HG02840 (cell line): ENCODE results near the gene FKBP3.
A peak's percentile ranks its signal among the peaks of the same experiment; 100 is the strongest.
"Not testable (repeated sequence)": the region's sequence is repeated elsewhere in the genome, so short reads cannot be mapped to it uniquely, and the experiment has no call there.

Experiments
- ATAC-seq: cut with Tn5 transposase; IDR thresholded peaks from one replicate; pipeline ENCODE4 v1.9.1; 2021; ENCODE audit warnings: mild to moderate bottlenecking, moderate library complexity, moderate number of reproducible peaks; ENCODE audit not compliant: unreplicated experiment, low FRiP score

The FKBP3 gene

DNA sequence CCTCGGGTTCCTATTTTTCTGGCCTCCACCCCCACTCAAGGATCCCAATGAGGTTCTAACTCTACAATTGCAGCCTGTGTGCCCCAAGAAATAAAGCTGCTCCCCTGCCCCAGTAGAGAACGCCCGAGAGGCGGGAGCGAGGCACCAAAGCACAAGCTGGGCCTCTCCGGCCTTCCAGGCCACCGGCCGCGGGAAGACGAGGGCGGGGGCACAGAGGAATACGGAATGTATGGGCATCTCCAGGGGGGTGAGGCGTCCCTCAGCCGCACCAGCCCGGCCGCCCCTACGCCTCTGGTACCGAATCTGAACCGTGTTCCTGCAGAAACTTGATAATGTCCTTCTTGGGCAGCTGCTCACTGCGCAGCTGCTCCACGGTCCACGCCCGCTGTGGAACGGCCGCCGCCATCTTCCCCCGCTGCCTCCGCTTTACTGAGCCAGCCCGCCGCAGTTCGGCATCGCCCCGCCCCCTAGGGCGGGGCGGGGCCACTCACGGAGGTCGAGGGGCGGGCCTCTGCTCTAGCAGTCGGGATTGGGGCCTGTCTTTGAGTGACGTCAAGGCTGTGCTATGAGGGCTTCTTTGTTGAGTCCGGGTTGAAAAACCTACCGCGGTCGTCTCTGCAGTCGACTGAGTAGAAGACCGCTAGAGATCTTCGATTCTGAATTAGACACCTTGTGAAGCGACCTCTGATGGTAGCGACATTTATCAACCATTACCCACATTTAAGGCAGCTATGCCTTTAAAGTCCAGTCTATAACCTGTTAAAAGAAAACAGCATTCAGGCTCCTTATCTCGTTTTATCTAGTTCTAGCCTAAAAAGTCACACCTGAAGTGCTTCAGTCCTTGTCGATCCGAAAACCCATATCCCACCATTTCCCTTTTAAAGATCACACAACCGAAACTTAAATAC lies at the start of gene FKBP3:
TSS of gene FKBP3 (minus strand) at position 431 of the 908 bp plus-strand sequence. CDS start at position 406, 25 bp downstream.
- peak; percentile 87 for ATAC-seq

GRCh38 chr14:45181806-45182205 lies 47.5 kb upstream of the FKBP3 start:
- ATAC-seq = no peak

DNA sequence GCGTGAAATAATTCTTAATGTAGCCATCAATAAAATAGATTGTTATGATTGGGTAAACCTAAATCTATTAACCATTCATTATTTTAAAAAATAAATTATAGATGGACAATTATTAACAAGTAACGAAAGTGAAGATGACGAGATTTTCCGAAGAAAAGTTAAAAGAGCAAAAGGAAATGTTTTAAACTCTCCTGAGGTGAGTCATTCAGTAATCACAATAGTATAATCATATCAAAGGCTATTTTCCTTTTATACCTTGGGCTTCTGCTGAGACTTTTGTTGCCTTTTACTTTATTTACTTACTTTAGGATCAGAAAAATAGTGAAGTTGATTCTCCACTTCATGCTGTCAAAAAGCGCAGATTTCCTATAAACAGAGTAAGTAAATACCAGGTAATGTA lies 47.0 kb upstream of the FKBP3 start:
- ATAC-seq = no peak

GRCh38 chr14:45177076-45177475 lies 42.8 kb upstream of the FKBP3 start:
- no peak for ATAC-seq

- no peak for ATAC-seq
Observed at GRCh38 chr14:45169906-45170305, 35.6 kb upstream of the FKBP3 start.

DNA sequence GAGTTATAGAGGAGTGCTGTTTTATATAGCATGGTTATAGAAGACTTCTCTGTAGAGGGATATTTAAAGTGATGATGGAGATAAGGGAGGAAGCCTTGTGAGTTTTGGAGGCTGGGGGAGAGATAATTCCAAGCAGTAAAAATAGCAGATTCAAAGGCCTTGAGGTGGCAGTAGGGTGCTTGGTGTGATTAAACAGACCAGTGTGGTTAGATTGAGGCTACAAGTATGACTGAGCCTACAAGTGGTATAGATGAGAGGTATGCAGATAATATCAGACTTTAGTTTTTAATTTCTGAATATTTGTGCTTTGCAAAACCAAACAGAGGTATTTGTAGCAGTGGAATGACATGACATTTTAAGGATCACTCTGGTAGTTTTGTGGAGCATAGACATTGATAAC lies 21.8 kb upstream of the FKBP3 start:
- no peak for ATAC-seq

DNA sequence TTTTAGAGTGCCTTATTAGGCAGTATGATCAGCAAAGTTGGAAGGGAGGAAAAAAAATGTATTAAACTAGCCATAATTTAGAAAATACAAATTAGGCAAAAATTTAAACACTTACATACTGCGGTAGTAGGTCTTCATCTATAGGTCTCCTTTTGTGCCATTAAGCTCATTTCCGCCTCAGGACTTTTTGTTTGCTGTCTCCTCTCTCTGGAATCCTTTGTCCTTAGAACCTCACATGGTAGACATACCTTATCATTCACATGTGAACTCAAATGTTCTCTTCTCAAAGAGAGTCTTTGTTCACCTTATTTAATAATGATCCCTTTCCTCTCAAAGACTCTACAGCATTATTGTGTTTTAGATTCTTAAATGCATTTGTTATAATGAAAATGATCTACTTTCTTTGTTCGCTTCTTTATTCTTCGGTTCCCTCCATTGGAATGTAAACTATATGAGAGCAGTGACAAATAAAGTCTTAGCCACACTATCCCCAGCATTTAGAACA lies 16.2 kb upstream of the FKBP3 start:
- ATAC-seq = no peak

- ATAC-seq = no peak
Observed at GRCh38 chr14:45149602-45150001, 15.3 kb upstream of the FKBP3 start.

DNA sequence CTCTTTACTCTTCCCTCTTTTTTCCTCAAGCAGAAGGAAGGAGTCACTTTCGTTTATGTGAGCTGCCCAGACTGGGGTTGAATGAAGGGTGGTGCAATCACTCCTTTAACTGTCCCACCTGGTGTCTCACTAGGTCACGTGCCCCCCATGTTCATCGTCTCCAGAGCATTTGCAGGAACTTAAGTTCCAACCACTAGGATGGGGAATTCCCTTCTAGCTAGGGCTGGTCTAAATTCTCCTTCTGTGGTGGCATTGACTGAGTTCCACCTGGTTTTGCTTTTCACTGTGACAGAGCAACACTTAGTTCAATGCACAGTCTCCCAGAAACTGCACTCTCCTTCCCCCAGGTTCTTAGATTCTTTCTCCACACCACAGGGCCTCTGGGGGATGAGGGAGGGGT lies 10.9 kb upstream of the FKBP3 start:
- peak; percentile 72 for ATAC-seq

DNA sequence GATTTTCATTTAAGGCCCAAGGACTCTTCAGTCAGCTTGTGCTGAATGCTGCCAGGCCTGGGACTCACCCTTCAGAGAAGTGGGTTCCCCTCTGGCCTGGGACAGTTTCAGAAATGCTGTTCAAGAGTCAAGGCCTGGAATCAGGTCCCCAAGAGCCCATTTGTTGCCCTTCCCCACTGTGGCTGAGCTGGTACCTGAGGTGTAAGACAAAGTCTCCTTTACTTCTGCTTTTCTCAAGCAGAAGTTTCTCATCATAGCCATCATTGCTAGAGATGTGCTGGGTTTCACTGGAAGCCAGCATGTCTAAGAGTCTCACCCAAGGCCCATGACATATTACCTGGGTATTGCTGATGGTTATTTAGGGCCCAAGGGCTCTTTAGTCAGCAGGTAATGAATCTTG lies 10.4 kb upstream of the FKBP3 start:
- ATAC-seq = peak; percentile 38

- not testable (repeated sequence) for ATAC-seq
Observed at GRCh38 chr14:45142083-45142482, 7.8 kb upstream of the FKBP3 start.

- no peak for ATAC-seq
Observed at GRCh38 chr14:45140661-45141187, 6.4 kb upstream of the FKBP3 start.

DNA sequence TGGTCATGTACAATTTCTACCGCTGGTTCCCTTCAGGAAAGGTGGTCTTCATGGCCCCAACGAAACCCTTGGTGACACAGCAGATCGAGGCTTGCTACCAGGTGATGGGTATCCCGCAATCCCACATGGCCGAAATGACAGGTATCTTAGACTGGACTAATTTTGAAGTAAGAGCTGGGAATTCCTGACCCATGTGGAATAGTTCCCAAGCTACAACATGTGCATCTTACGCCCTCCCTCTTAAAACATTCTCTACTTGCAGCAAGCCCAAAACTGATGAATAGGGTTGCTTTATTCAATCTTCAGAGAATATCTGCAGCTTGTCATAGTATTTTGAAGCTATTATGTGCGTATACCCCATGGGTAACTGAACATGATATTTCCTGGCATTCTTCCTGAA lies 2.1 kb upstream of the FKBP3 start:
- no peak for ATAC-seq

GRCh38 chr14:45135659-45136395 lies 1.5 kb upstream of the FKBP3 start, which contains the start of gene FANCM:
TSS of gene FANCM (plus strand) at chr14:45135930. CDS start at chr14:45136032, 102 bp downstream.
- peak; percentile 49 for ATAC-seq

DNA sequence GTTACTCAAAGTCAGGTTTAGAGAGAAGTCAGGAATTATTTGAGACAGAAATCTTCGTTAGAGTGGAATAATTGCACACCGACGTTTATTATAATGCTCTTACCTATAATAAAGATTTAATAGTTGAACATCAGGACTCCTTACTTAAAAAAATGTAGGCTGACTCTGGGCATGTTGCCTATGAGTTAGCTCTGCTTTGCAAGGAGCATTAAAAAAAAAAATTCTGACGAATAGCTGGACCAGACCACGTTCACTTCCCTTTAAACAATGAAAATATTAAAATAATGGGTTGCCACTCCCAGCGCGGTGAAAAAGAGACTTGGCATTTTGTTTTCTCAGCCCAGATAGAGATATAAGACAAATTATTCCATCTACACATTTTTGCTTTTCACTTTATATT lies 875 bp upstream of the FKBP3 start:
- ATAC-seq = no peak

DNA sequence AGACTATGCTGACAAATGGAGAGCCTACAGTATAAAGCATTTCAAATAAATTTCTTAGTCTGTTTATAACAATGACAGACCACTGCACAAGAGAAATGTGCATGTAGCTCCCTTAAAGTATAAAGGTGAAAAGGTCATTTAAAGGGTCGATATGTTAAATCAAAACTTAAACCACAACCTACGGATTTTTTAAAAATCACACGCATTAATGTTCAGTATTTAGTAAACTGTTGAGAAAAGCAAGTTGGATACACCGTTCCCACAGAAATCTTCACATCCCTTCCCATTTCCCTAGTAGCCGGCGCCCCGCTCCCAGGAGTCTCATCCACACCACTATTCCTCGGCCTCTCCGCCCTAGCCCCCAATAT lies 614 bp downstream of the FKBP3 start:
- ATAC-seq = no peak

GRCh38 chr14:45128963-45129629 lies 5.2 kb downstream of the FKBP3 start:
- ATAC-seq = no peak

DNA sequence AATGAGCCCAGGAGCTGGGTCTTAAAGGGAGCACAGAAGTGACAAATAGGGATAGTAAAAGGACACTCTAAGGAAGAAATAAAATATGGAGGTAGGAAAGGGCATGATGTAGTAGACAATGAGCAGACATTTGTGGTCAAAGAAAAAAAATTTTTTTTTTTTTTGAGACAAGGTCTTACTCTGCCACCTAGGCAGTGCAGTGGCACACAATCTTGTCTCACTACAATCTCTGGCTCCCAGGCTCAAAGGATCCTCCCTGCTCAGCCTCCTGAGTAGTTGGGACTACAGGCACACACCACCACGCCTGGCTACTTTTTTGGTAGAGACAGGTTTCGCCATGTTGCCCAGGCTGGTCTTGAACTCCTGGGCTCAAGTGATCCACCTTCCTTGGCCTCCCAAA lies 8.5 kb downstream of the FKBP3 start:
- no peak for ATAC-seq

- ATAC-seq = no peak
Observed at GRCh38 chr14:45123271-45123670, 11.0 kb downstream of the FKBP3 start.

DNA sequence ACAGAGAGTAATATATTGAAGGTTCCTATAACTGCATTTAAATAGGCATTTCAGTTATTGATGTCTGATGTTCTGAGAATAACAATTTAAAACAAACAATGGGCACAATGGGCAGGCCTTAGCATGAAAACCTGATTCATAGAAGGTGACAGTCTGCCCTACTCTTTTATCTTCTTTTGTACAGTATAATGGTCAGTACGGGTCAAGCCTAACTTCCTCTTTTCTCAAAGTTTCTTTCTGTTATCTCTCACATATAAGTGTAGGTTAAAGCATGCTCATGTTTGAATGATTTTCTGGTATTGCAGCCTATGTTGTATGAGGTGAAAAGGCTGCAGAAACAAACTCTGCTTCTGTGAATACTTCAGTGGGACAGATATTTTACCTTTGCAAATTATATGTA lies 14.2 kb downstream of the FKBP3 start:
- no peak for ATAC-seq

- no peak for ATAC-seq
Observed at GRCh38 chr14:45118594-45118993, 15.7 kb downstream of the FKBP3 start.
